ENCODE results near the gene ADAM11.
A peak's percentile ranks its signal among the peaks of the same experiment; 100 is the strongest.

ADAM11 gene

DNA sequence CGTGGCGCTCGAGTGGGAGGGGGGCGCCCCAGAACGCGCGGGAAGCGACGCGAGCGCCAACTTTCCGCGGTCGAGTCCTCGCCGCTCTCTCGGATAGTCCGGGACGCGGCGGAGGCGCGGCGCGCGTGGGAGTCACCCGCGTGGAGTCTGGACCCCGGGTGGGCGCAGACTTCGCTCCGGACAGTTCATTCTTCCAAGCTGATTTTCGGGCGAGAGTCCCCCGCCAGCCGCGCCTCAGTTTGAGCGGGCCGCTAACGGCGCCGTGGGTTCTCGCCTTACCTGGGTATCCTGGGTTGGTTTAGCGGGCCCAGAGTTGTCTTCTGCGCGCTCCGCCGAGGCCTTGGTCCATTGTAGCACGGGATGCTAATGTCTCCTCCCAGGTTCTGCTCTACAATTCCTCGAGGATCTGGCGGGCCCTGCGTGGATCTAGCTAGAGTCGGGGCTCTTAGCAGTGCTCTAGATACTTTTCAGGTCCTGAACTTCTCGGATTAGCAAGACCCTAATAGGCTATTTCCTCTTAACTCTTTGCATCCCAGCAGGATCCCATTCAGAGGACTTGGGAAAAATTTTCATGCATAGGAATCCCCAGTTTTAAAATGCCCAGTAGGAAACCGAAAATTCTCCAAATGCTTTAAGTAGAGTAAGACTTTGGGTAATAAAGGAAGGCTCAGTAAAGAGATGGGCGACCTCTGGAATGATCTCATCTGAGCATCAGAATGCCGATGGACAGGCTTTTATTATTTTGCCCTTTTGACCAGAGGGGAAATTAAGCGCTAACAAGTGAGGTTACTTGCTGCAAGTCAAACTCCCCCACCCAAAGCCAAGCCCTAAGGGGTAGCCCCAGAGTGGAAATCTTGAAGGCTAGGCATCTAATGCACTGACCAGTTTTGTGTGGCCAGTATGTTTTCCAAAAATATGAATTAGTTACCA is 71.8 kb downstream of the ADAM11 start:
- H3K9me3 ChIP-seq (ENCODE audit: severe bottlenecking) = no peaks in the 10 kb centered on the region
- H3K36me3 ChIP-seq = peaks cover 20% of the 10 kb centered on the region
- no peaks in the 10 kb centered on the region for H3K27me3 ChIP-seq (ENCODE audit: insufficient read depth, low read depth, severe bottlenecking)
- DNase-seq = peak; percentile 59
- peak overlapping the region; percentile 90 for H3K27ac ChIP-seq
- TF ChIP-seq, protein P1, sequence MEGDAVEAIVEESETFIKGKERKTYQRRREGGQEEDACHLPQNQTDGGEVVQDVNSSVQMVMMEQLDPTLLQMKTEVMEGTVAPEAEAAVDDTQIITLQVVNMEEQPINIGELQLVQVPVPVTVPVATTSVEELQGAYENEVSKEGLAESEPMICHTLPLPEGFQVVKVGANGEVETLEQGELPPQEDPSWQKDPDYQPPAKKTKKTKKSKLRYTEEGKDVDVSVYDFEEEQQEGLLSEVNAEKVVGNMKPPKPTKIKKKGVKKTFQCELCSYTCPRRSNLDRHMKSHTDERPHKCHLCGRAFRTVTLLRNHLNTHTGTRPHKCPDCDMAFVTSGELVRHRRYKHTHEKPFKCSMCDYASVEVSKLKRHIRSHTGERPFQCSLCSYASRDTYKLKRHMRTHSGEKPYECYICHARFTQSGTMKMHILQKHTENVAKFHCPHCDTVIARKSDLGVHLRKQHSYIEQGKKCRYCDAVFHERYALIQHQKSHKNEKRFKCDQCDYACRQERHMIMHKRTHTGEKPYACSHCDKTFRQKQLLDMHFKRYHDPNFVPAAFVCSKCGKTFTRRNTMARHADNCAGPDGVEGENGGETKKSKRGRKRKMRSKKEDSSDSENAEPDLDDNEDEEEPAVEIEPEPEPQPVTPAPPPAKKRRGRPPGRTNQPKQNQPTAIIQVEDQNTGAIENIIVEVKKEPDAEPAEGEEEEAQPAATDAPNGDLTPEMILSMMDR (IDR thresholded peaks at IDR 0.05; ENCODE audit: low read depth, low read length) = no peak
- peak overlapping the region; percentile 95 for H3K4me3 ChIP-seq (ENCODE audit: low read depth, low read length)

DNA sequence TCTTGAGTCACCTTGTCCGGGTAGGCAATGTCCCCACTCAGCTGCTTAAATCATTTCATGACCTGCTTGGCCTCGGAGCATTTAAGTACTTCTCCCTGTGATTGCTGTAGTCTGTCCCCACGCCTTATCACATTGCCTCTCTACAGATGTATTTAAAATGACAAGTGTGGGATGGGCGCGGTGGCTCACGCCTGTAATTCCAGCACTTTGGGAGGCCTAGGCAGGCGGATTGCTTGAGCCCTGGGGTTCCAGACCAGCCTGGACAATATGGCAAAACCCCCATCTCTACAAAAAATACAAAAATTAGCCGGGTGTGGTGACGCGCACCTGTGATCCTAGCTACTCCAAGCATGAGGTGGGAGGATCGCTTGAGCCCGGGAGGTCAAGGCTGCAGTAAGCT is 72.6 kb downstream of the ADAM11 start:
- Histone ChIP-seq H3K27me3 (ENCODE audit: insufficient read depth, low read depth, severe bottlenecking) (no peaks in the 10 kb centered on the region), H3K36me3 (peaks cover 14% of the 10 kb centered on the region; the same call in 1 of the 2 replicates), H3K9me3 (ENCODE audit: severe bottlenecking) (no peaks in the 10 kb centered on the region), H3K27ac (no peak overlapping the region), H3K4me3 (ENCODE audit: low read depth, low read length) (no peak overlapping the region)
- no peak for DNase-seq
- TF ChIP-seq, protein P1 (IDR thresholded peaks at IDR 0.05; ENCODE audit: low read depth, low read length) = no peak

Measured in WERI-Rb-1 (cell line).